GM18873 (cell line): ENCODE results near the gene SCO2.

Experiments used
- ATAC-seq: cut with Tn5 transposase; IDR thresholded peaks from one replicate; pipeline ENCODE4 v1.9.1; 2021; ENCODE audit warnings: mild to moderate bottlenecking, moderate library complexity, moderate number of reproducible peaks; ENCODE audit not compliant: unreplicated experiment, low FRiP score

SCO2 gene

GRCh38 chr22:50482107-50483074 is 43.0 kb downstream of the SCO2 start:
- ATAC-seq, result no peak

GRCh38 chr22:50481440-50482106 is 43.8 kb downstream of the SCO2 start, which contains the start of gene ADM2:
ADM2 (plus strand) TSS chr22:50481543; CDS start chr22:50481848, 305 bp downstream.
- ATAC-seq, result no peak

DNA sequence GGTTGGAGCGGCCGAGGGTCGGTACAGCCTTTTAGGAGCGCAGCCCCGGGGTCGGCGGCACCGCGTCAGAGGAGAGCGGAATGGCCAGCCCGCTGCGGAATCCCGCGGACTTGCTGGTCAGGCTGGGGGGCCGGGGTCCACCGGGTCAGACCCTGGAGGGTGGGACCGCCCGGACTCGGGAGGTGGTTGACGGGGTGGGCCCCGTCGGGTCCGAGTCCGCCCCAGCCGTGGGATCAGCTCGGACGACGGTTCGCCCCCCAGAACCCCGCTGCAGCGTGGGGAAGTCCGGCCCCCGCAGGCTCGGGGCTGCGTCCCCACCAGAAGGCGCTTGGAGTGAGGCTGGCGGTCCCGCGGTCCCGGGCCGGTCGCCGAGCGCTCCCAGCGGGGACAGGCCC is 44.4 kb downstream of the SCO2 start:
- ATAC-seq, result no peak

DNA sequence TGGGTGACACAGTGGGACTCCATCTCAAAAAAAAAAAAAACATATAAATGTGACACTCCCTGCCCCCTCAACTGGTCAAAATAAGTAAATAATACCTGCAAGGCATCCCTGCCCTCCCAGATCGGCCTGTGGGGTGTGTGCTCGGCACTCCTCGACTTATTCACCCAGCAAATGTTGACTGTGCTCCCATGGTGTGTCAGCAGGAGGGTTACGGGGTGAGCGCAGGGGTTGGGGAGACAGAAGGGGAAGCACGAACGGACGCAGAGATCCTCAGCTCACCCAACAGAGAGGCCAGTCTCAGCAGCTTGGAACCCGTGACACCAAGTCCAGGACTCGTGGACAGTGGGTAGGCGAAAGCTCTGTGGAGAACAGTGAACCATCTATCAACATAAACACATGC is 45.7 kb downstream of the SCO2 start:
- no peak for ATAC-seq

DNA sequence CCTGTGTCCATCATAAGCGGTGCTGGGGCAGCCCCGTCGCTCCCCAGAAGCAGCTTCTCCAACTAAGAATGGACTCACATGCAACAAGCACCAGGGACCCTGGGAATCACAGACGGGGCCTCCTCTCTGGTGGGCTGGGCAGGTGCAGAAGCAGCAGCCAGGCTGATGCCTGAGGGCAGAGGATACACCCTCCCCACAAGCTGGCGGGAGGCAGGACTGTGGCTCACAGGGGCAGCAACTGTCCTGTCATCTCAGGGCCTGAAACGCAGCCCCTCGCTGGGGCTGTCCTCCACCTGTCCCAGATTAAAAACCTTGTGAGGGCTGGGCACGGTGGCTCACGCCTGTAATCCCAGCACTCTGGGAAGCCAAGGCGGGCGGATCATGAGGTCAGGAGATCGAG is 47.5 kb downstream of the SCO2 start:
- no peak for ATAC-seq

DNA sequence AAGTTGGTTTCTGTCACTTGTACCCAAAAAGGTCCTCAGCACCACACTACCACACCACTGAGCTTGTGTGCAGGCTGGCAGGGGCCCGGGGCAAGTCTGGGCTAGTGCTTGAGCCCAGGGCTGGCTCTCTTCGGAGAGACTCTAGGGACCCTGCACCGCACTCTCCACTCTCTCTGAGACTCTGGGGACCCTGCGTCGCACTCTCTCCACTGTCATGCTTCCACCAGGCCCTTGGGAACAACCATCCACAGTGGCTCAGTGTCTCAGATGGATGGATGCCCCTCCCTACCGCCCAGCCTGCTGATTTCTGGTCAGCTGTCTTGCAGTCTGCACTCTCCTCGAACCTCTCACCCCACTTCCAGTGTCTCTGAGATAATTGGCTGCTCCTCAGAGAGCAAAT is 48.5 kb downstream of the SCO2 start:
- no peak for ATAC-seq

DNA sequence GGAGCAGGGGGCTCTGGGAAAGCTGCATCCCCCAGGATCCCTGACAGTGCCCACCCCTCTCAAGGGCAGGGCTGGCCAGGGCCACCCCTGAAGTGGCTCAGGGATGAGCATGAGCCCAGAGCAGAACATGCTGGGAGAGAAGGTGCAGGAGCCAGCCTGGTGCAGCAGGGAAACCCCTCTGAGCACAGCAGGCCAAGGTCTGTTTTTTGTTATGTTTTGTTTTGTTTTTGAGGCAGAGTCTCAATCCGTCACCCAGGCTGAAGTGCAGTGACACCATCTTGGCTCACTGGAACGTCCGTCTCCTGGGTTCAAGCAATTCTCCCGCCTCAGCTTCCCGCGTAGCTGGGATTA is 49.8 kb downstream of the SCO2 start:
- ATAC-seq, result no peak

DNA sequence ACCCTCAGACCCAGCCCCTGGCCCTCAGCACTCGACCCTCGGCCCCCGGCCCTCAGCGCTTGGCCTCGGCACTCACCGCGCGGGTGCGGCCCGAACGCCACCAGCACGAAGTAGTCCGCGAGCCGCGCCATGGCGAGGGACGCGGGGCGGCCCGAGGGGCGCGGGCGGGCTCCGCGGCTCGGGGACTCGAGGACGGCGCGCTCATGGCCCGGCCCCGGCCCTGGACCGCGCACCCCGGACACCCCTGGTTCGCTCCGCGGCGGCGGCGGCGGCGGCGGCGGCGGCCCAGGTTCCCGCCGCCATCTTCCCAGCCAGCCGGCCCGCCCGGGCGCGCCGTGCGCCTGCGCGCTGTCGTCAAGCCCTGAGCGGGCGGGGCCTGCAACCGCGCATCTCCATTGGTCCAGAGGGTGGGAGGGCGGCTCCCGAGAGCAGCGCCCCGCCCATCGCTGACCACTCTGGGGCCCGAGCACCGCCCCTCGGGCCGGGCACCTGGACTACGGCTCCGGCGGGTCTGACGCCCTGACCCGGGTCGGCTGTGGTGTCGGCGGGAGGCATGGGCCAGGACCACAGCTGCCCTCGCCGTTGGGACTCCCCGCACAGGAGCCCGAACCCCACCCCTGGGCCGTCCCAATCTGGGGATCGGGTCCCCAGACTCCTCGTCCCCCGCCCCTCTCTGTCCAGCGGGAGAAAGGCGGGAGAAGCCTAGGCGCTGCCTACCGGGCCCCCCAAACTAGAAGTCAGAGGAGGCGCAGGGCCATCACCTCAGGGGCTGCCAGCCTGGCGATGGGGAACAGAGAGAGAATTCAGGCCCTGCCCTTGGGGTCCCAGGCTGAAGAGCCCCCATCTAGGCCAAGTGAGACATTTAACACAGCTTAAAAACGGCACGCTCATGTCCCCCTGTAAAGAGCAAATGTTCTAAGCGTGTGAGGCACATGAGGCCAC is 50.4 kb downstream of the SCO2 start, which contains the start of gene SBF1:
SBF1 (minus strand) TSS at position 326 of the 942 bp plus-strand sequence; CDS start at position 131, 195 bp downstream.
- peak; percentile 36 for ATAC-seq

- no peak for ATAC-seq
Measured at GRCh38 chr22:50473855-50474671, 51.3 kb downstream of the SCO2 start.
